Measurements from ENCODE around the gene MCEMP1. TPM values are rescaled to one million over a fixed set of nuclear protein-coding genes. Genes with fewer than 3 reads are reported as not detected.

Gene MCEMP1
- total and polyA plus RNA-seq, 3 donors from 2014 or later: not detected

GRCh38 chr19:7636317-7636690 lies 40.6 kb upstream of the MCEMP1 start:
- DNase-seq: no peak
- no peaks in the 10 kb centered on the region for H3K9me3 ChIP-seq
- no peak overlapping the region for H3K27ac ChIP-seq
- peak overlapping the region; percentile 53 to 66 for H3K4me3 ChIP-seq
- intact Hi-C loops (cut with DNase I; ENCODE audit: low total_unique reads): no loop called here
- no peaks in the 10 kb centered on the region for H3K4me1 ChIP-seq
- no peaks in the 10 kb centered on the region for H3K27me3 ChIP-seq
- H3K36me3 ChIP-seq (ENCODE audit: low read depth, missing control alignments): no peaks in the 10 kb centered on the region
- WGBS, 2 donors: 59 to 62% methylated on average over 3 to 16 of the region's 16 CpGs
- TF ChIP-seq CTCF (IDR thresholded peaks at IDR 0.05) (no peak), POLR2A (IDR thresholded peaks at IDR 0.05) (no peak)

- intact Hi-C loops (cut with DNase I; ENCODE audit: low total_unique reads): no loop called here
- peak within 1 kb of the TSS; percentile 53 to 66 for H3K4me3 ChIP-seq
- no peak for TF ChIP-seq CTCF (IDR thresholded peaks at IDR 0.05)
- TF ChIP-seq POLR2A (IDR thresholded peaks at IDR 0.05): no peak
- 0 to 5% methylated on average over 1 to 57 of the region's 61 CpGs for WGBS, 2 donors
- H3K27me3 ChIP-seq: no peaks in the 10 kb centered on the region
- peak; percentile 86 for DNase-seq
- H3K9me3 ChIP-seq: no peaks in the 10 kb centered on the region
- no peaks in the 10 kb centered on the region for H3K36me3 ChIP-seq (ENCODE audit: low read depth, missing control alignments)
- peak within 1 kb of the TSS; percentile 47 to 82 for H3K27ac ChIP-seq
- H3K4me1 ChIP-seq: no peaks in the 10 kb centered on the region
Measured at GRCh38 chr19:7636691-7637373, 40.1 kb upstream of the MCEMP1 start, which contains the start of gene STXBP2. STXBP2 (plus strand) TSS chr19:7637110; CDS start chr19:7637150, 40 bp downstream.

GRCh38 chr19:7637374-7638256 lies 39.3 kb upstream of the MCEMP1 start:
- no peaks in the 10 kb centered on the region for H3K27me3 ChIP-seq
- H3K4me1 ChIP-seq: no peaks in the 10 kb centered on the region
- H3K36me3 ChIP-seq (ENCODE audit: low read depth, missing control alignments): no peaks in the 10 kb centered on the region
- peak overlapping the region; percentile 47 to 82 for H3K27ac ChIP-seq
- DNase-seq: peak; percentile 78
- H3K4me3 ChIP-seq: peak overlapping the region; percentile 53 to 66
- no peaks in the 10 kb centered on the region for H3K9me3 ChIP-seq
- no peak for TF ChIP-seq CTCF (IDR thresholded peaks at IDR 0.05)
- no peak for TF ChIP-seq POLR2A (IDR thresholded peaks at IDR 0.05)
- 23 to 36% methylated on average over 20 to 30 of the region's 30 CpGs for WGBS, 2 donors
- intact Hi-C loops (cut with DNase I; ENCODE audit: low total_unique reads): no loop called here

GRCh38 chr19:7638802-7639465 lies 38.0 kb upstream of the MCEMP1 start:
- 61 to 65% methylated on average over 8 to 12 of the region's 12 CpGs for WGBS, 2 donors
- DNase-seq: no peak
- Histone ChIP-seq H3K9me3 (no peaks in the 10 kb centered on the region), H3K4me3 (no peak overlapping the region), H3K36me3 (ENCODE audit: low read depth, missing control alignments) (no peaks in the 10 kb centered on the region), H3K4me1 (no peaks in the 10 kb centered on the region), H3K27ac (no peak overlapping the region), H3K27me3 (no peaks in the 10 kb centered on the region)
- intact Hi-C loops (cut with DNase I; ENCODE audit: low total_unique reads): no loop called here
- TF ChIP-seq CTCF (IDR thresholded peaks at IDR 0.05) (no peak), POLR2A (IDR thresholded peaks at IDR 0.05) (no peak)
